GM23248 (cell line): ENCODE data around the gene MAML3.

Experiments
- EZH2 ChIP-seq: fragments of 200-600 bp; sonication (generic); IDR thresholded peaks from 2 replicates; pipeline ENCODE4 v1.6.1; 2018; ENCODE audit warnings: antibody characterized with exemption, mild to moderate bottlenecking; ENCODE audit not compliant: insufficient read depth, poor library complexity, severe bottlenecking
- EZH2phosphoT487 ChIP-seq: fragments of 200-600 bp; sonication (generic); IDR thresholded peaks from 2 replicates; pipeline ENCODE4 v1.6.1; 2018; ENCODE audit warnings: antibody characterized with exemption, moderate library complexity, mild to moderate bottlenecking, low read depth; ENCODE audit not compliant: insufficient read depth

DNA sequence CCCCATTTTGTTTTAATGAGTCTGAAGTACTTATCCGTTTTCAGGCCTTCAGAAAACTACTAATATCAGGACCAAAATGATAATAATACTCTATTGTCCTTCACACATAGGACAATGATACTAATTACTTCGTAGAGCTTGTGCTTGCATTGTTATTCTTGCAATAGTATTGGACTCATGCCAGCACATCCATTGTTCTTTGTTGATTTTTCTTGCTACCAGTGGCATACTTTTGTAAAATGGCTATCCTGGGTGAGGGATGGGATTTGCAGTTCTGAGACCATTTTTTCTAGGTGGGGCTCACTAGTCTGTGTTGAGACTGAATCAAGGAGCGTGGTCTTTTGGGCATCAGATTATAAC lies 195.3 kb downstream of the MAML3 start:
- TF ChIP-seq EZH2 (no peak), EZH2phosphoT487 (no peak)
